Vagina (tissue), 2 donors: ENCODE measurements around the gene GALM. TPM values are rescaled to one million over a fixed set of nuclear protein-coding genes. Genes with fewer than 3 reads are reported as not detected.

Source experiments
- DNase-seq, 2 donors: peaks; one replicate each; pipeline ENCODE4 v3.0.0-alpha.2; 2017; ENCODE audit errors: extremely low spot score in 2 of 2
- H3K27ac ChIP-seq: fragments of 200-600 bp; sonication (generic); one replicate; pipeline ENCODE4 v1.5.1; 2019
- H3K27me3 ChIP-seq: fragments of 200-600 bp; sonication (generic); one replicate; pipeline ENCODE4 v1.5.1; 2019
- H3K36me3 ChIP-seq, 2 donors: fragments of 200-600 bp; sonication (generic); one replicate each; pipeline ENCODE4 v1.5.1; 2017 to 2019
- H3K4me1 ChIP-seq: fragments of 200-600 bp; sonication (generic); one replicate; pipeline ENCODE4 v1.5.1; 2019
- H3K4me3 ChIP-seq, 2 donors: fragments of 200-600 bp; sonication (generic); 1 replicate in 1 of 2; 2 replicates in 1 of 2; pipeline ENCODE4 v1.5.1; 2016 to 2019
- H3K9me3 ChIP-seq: fragments of 200-600 bp; sonication (generic); one replicate; pipeline ENCODE4 v1.5.1; 2019
- POLR2A ChIP-seq, 2 donors: fragments of 450-650 bp; IDR thresholded peaks; one replicate each; pipeline ENCODE4 v1.6.1; 2017; ENCODE audit warnings: antibody characterized with exemption in 2 of 2, mild to moderate bottlenecking in 2 of 2, moderate library complexity in 2 of 2
- POLR2AphosphoS5 ChIP-seq, 2 donors: sonication (generic); formaldehyde crosslinking; IDR thresholded peaks; one replicate each; pipeline ENCODE4 v1.9.0; 2017; ENCODE audit warnings: antibody characterized with exemption in 2 of 2, mild to moderate bottlenecking in 2 of 2, low read depth in 1 of 2; ENCODE audit not compliant: insufficient read depth in 1 of 2
- intact Hi-C: fragments of 100-400 bp; cut with DNase I; formaldehyde crosslinking; loops from one replicate; pipeline ENCODE4 v1.15.1; 2023
- total RNA-seq: library from RNA; depleted of rRNA; stranded (reverse); fragments of >200 nt; gene quantifications from one replicate; pipeline ENCODE4 v1.2.3, GENCODE V29; 2016
- TF ChIP-seq, protein P1 (sequence below), 3 experiments: fragments of 450-650 bp in 2 of 3; fragments of 200-600 bp in 1 of 3; sonication (generic) in 1 of 3; IDR thresholded peaks; one replicate each; pipeline ENCODE4 v1.5.1; 2017 to 2019; ENCODE audit warnings: antibody characterized with exemption in 3 of 3, mild to moderate bottlenecking in 2 of 3, moderate library complexity in 2 of 3

GALM gene
- total RNA-seq, 1 donor from 2014 or later = 16.9 TPM

DNA sequence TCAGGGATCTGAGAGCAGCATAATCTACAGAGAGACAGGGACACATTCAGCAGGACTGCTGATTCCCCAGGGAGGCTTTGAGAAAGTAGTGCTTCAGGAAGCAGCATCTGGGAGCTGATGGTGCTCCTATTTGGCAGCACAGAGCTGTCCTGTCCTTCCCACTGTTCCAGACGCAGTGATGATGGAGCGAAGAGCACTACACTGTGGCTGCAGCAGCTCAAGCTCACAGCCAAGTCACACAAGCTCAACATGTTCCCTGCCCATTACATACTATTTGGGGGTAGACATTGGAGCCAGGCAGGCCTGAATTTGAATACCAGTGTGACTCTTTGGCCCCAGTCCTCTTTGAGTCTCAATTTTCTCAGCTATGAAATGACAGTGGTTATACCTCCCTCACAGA, 15.2 kb upstream of the GALM start:
- Histone ChIP-seq H3K27ac (no peak overlapping the region), H3K4me3 (no peak overlapping the region), H3K36me3 (no peaks in the 10 kb centered on the region), H3K27me3 (no peaks in the 10 kb centered on the region), H3K4me1 (no peaks in the 10 kb centered on the region), H3K9me3 (no peaks in the 10 kb centered on the region)
- TF ChIP-seq, protein P1, sequence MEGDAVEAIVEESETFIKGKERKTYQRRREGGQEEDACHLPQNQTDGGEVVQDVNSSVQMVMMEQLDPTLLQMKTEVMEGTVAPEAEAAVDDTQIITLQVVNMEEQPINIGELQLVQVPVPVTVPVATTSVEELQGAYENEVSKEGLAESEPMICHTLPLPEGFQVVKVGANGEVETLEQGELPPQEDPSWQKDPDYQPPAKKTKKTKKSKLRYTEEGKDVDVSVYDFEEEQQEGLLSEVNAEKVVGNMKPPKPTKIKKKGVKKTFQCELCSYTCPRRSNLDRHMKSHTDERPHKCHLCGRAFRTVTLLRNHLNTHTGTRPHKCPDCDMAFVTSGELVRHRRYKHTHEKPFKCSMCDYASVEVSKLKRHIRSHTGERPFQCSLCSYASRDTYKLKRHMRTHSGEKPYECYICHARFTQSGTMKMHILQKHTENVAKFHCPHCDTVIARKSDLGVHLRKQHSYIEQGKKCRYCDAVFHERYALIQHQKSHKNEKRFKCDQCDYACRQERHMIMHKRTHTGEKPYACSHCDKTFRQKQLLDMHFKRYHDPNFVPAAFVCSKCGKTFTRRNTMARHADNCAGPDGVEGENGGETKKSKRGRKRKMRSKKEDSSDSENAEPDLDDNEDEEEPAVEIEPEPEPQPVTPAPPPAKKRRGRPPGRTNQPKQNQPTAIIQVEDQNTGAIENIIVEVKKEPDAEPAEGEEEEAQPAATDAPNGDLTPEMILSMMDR (IDR thresholded peaks at IDR 0.05) = no peak
- TF ChIP-seq POLR2AphosphoS5 (IDR thresholded peaks at IDR 0.05; ENCODE audit: insufficient read depth in 1 of 2, low read depth in 1 of 2) = no peak
- TF ChIP-seq POLR2A (IDR thresholded peaks at IDR 0.05) = no peak
- no peak for DNase-seq
- intact Hi-C loops = no loop called here

DNA sequence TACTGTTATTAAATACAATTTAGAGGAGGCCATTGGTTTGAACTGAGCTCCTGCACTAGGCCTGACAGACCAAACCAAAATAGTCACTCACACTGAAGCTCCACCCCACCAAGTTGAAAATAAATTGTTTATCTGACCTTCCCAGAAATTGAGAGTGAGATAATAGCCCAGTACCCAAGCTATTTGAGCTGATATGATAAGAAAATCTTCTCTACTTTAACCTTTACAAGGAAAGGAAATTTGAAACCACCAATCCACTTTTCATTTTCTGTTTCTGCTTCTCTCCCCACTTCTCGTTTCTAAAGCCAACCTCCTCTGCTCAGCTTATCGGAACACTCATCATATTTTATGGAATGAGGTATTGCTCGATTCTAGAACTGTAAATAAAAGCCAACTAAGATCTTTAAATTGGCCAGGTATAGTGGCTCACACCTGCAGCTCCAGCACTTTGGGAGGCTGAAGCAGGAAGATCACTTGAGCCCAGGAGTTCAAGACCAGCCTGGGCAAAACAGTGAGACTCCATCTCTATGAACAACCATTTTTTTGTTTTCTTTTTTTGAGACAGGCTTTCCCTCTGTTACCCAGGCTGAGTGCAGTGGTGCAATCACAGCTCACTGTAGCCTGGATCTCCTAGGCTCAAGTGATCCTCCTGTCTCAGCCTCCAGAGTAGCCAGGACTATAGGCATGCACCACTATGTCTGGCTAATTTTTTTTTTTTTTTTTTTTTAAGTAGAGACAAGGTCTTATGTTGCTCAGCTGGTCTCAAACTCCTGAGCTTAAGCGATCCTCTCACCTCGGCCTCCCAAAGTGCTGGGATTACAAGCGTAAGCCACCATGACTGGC, 13.3 kb upstream of the GALM start:
- Histone ChIP-seq H3K27me3 (no peaks in the 10 kb centered on the region), H3K36me3 (no peaks in the 10 kb centered on the region), H3K4me3 (no peak overlapping the region), H3K9me3 (no peaks in the 10 kb centered on the region), H3K27ac (no peak overlapping the region), H3K4me1 (no peaks in the 10 kb centered on the region)
- intact Hi-C loops = no loop called here
- TF ChIP-seq, protein P1 (IDR thresholded peaks at IDR 0.05) = no peak
- TF ChIP-seq POLR2AphosphoS5 (IDR thresholded peaks at IDR 0.05; ENCODE audit: insufficient read depth in 1 of 2, low read depth in 1 of 2) = no peak
- no peak for TF ChIP-seq POLR2A (IDR thresholded peaks at IDR 0.05)
- DNase-seq = no peak

DNA sequence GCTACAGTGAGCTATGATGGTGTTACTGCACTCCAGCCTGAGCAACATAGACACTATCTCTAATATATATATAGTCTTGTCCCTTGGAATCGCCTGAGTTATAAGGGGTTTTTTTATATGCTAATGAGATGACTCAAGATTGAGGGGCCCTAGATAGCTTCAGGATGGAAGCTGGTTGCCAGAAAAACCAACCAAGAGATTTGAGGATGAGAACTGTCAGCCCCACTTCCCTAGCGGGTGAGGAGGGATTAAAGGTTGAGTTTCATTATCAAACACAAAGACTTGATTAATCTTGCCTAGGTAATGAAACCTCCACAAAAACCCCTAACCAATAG, 12.6 kb upstream of the GALM start:
- DNase-seq = no peak
- H3K4me3 ChIP-seq = no peak overlapping the region
- no peaks in the 10 kb centered on the region for H3K36me3 ChIP-seq
- no peaks in the 10 kb centered on the region for H3K4me1 ChIP-seq
- no peak for TF ChIP-seq POLR2AphosphoS5 (IDR thresholded peaks at IDR 0.05; ENCODE audit: insufficient read depth in 1 of 2, low read depth in 1 of 2)
- TF ChIP-seq POLR2A (IDR thresholded peaks at IDR 0.05) = no peak
- TF ChIP-seq, protein P1 (IDR thresholded peaks at IDR 0.05) = no peak
- H3K27ac ChIP-seq = no peak overlapping the region
- intact Hi-C loops = no loop called here
- H3K27me3 ChIP-seq = no peaks in the 10 kb centered on the region
- H3K9me3 ChIP-seq = no peaks in the 10 kb centered on the region

DNA sequence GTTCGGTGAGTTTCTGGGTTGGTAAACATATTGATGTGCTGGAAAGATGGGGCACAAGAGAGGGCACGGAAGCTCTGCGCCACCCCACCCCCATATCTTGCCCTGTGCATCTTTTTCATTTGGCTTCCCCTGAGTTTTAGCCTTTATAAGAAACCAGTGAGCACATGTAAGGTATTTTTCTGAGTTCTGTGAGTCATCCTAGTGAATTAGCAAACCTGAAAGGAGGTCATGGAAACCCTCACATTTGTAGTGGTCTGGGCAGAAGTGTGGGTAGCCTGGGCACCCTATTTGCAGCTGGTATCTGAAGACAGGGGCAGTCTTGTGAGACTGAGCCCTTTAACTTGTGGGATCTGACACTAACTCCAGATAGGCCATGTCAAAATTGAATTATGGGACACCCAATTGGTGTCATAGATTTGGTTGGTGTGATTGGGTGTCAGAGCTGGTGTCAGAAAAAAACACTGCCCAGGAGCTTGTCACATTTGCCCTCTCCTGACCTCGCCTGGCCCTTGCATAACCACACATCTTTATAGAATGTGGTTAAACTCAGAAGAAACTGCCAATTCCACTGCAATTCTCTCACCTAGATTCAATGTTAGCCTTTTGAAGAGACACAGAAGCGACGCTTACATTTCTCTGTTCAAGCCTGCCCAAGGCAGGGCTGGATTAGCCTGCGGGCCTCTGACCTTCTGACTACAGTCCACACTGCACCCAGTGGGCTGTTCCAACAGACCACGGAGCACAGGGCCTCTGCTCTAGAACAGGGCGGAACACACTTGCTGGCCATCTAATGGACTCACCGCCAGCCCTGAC, 12.0 kb upstream of the GALM start:
- Histone ChIP-seq H3K27me3 (no peaks in the 10 kb centered on the region), H3K36me3 (no peaks in the 10 kb centered on the region), H3K27ac (no peak overlapping the region), H3K4me3 (no peak overlapping the region), H3K9me3 (no peaks in the 10 kb centered on the region), H3K4me1 (no peaks in the 10 kb centered on the region)
- TF ChIP-seq, protein P1 (IDR thresholded peaks at IDR 0.05) = no peak
- TF ChIP-seq POLR2A (IDR thresholded peaks at IDR 0.05) (no peak), POLR2AphosphoS5 (IDR thresholded peaks at IDR 0.05; ENCODE audit: insufficient read depth in 1 of 2, low read depth in 1 of 2) (no peak)
- DNase-seq = peak in 1 of 2 donors; percentile 20
- intact Hi-C loops = no loop called here
